ENCODE results near the gene HINT2.

HINT2 gene

GRCh38 chr9:35828716-35829083 lies 13.9 kb upstream of the HINT2 start, which contains the start of gene FAM221B:
TSS of gene FAM221B (minus strand) at chr9:35828732. CDS start at chr9:35826161, 2,571 bp downstream.
- Histone ChIP-seq H3K4me3 (peak within 1 kb of the TSS; percentile 60 to 83 (median 70)), H3K27ac (peak within 1 kb of the TSS in 10 of 11 experiments; percentile 69 to 87 (median 76); a peak in 20 of 22 replicates), H3K9ac (peak within 1 kb of the TSS; percentile 77 to 88 (median 83); a peak in 21 of 22 replicates), H3K4me2 (peak within 1 kb of the TSS; percentile 97 to 99 (median 99)), H3K27me3 (peaks cover 0 to 11% (median 0%) of the 10 kb centered on the region in 11 experiments; a peak in 2 of 22 replicates), H3K4me1 (peaks cover 20 to 63% (median 44%) of the 10 kb centered on the region in 10 experiments), H4K20me1 (peaks cover 0 to 4% (median 0%) of the 10 kb centered on the region in 11 experiments; a peak in 2 of 22 replicates), H3K36me3 (no peaks in the 10 kb centered on the region), H3K9me3 (replicated peaks in 1 of 11) (no peaks in the 10 kb centered on the region)
- TF ChIP-seq Cebpa-rat (IDR thresholded peaks at IDR 0.05): no peak

GRCh38 chr9:35827486-35827885 lies 12.6 kb upstream of the HINT2 start:
- Histone ChIP-seq H3K36me3 (no peaks in the 10 kb centered on the region), H3K27me3 (peaks cover 0 to 5% (median 0%) of the 10 kb centered on the region in 11 experiments; a peak in 2 of 22 replicates), H3K4me3 (no peak overlapping the region), H3K9me3 (replicated peaks in 1 of 11) (no peaks in the 10 kb centered on the region), H4K20me1 (no peaks in the 10 kb centered on the region), H3K27ac (no peak overlapping the region), H3K4me1 (peaks cover 9 to 51% (median 32%) of the 10 kb centered on the region in 10 experiments; a peak in 19 of 20 replicates), H3K9ac (no peak overlapping the region), H3K4me2 (no peak overlapping the region)
- no peak for TF ChIP-seq Cebpa-rat (IDR thresholded peaks at IDR 0.05)

GRCh38 chr9:35826071-35826701 lies 11.3 kb upstream of the HINT2 start:
- H3K4me1 ChIP-seq: peaks cover 9 to 38% (median 28%) of the 10 kb centered on the region in 10 experiments; a peak in 19 of 20 replicates

GRCh38 chr9:35822926-35823325 lies 8.1 kb upstream of the HINT2 start:
- Histone ChIP-seq H3K9me3 (replicated peaks in 1 of 11) (no peaks in the 10 kb centered on the region), H3K27ac (no peak overlapping the region), H3K4me1 (peaks cover 0 to 14% (median 3%) of the 10 kb centered on the region in 10 experiments; a peak in 5 of 20 replicates), H3K36me3 (no peaks in the 10 kb centered on the region), H3K4me2 (no peak overlapping the region), H3K9ac (no peak overlapping the region), H3K4me3 (no peak overlapping the region), H3K27me3 (no peaks in the 10 kb centered on the region), H4K20me1 (no peaks in the 10 kb centered on the region)
- no peak for TF ChIP-seq Cebpa-rat (IDR thresholded peaks at IDR 0.05)

More at GRCh38 chr9:35826071-35826701, 11.3 kb upstream of the HINT2 start:
- TF ChIP-seq Cebpa-rat (IDR thresholded peaks at IDR 0.05): no peak
- Histone ChIP-seq H3K27me3 (no peaks in the 10 kb centered on the region), H3K36me3 (no peaks in the 10 kb centered on the region), H3K9ac (no peak overlapping the region; a peak in 1 of 22 replicates), H3K4me3 (no peak overlapping the region), H3K4me2 (peak overlapping the region in 8 of 11 experiments; percentile 0 to 76 (median 24); a peak in 9 of 22 replicates), H4K20me1 (no peaks in the 10 kb centered on the region), H3K27ac (no peak overlapping the region), H3K9me3 (replicated peaks in 1 of 11) (no peaks in the 10 kb centered on the region)

- no peaks in the 10 kb centered on the region for H3K36me3 ChIP-seq
- H4K20me1 ChIP-seq: no peaks in the 10 kb centered on the region
- H3K4me3 ChIP-seq: no peak overlapping the region
- no peak overlapping the region for H3K9ac ChIP-seq
- H3K27me3 ChIP-seq: no peaks in the 10 kb centered on the region
- no peak overlapping the region for H3K27ac ChIP-seq
- no peak overlapping the region for H3K4me2 ChIP-seq
- no peak for TF ChIP-seq Cebpa-rat (IDR thresholded peaks at IDR 0.05)
- no peaks in the 10 kb centered on the region for H3K9me3 ChIP-seq (replicated peaks in 1 of 11)
- peaks cover 0 to 12% (median 3%) of the 10 kb centered on the region in 10 experiments; a peak in 5 of 20 replicates for H3K4me1 ChIP-seq
These were observed 5.2 kb upstream of the HINT2 start for GRCh38 chr9:35820076-35820475.

- H3K9me3 ChIP-seq (replicated peaks in 1 of 11): no peaks in the 10 kb centered on the region
- H3K4me1 ChIP-seq: peaks cover 10 to 23% (median 14%) of the 10 kb centered on the region in 10 experiments
- no peaks in the 10 kb centered on the region for H3K27me3 ChIP-seq
- no peak for TF ChIP-seq Cebpa-rat (IDR thresholded peaks at IDR 0.05)
- H3K27ac ChIP-seq: no peak overlapping the region
- H3K36me3 ChIP-seq: no peaks in the 10 kb centered on the region
- H3K4me2 ChIP-seq: no peak overlapping the region
- H3K9ac ChIP-seq: no peak overlapping the region
- H4K20me1 ChIP-seq: no peaks in the 10 kb centered on the region
- no peak overlapping the region for H3K4me3 ChIP-seq
These were observed 3.5 kb upstream of the HINT2 start for GRCh38 chr9:35818341-35818740.

GRCh38 chr9:35816708-35817107 lies 1.9 kb upstream of the HINT2 start:
- H3K4me2 ChIP-seq: no peak overlapping the region

GRCh38 chr9:35814106-35814840 lies 569 bp downstream of the HINT2 start:
- peak overlapping the region; percentile 72 to 96 (median 88) for H3K4me2 ChIP-seq
- H3K9ac ChIP-seq: peak overlapping the region; percentile 78 to 91 (median 88)
- peak overlapping the region; percentile 71 to 90 (median 76) for H3K4me3 ChIP-seq
- H3K4me1 ChIP-seq: peaks cover 27 to 43% (median 34%) of the 10 kb centered on the region in 10 experiments
- H3K9me3 ChIP-seq (replicated peaks in 1 of 11): no peaks in the 10 kb centered on the region
- H3K27me3 ChIP-seq: no peaks in the 10 kb centered on the region
- H4K20me1 ChIP-seq: no peaks in the 10 kb centered on the region
- TF ChIP-seq Cebpa-rat (IDR thresholded peaks at IDR 0.05): no peak
- H3K36me3 ChIP-seq: no peaks in the 10 kb centered on the region; a peak in 1 of 22 replicates
- H3K27ac ChIP-seq: peak overlapping the region; percentile 53 to 93 (median 88); a peak in 21 of 22 replicates

More at GRCh38 chr9:35816708-35817107, 1.9 kb upstream of the HINT2 start:
- Histone ChIP-seq H3K9me3 (replicated peaks in 1 of 11) (no peaks in the 10 kb centered on the region), H3K36me3 (no peaks in the 10 kb centered on the region), H4K20me1 (no peaks in the 10 kb centered on the region), H3K27ac (no peak overlapping the region), H3K4me3 (no peak overlapping the region), H3K9ac (no peak overlapping the region), H3K27me3 (no peaks in the 10 kb centered on the region), H3K4me1 (peaks cover 22 to 35% (median 27%) of the 10 kb centered on the region in 10 experiments)
- TF ChIP-seq Cebpa-rat (IDR thresholded peaks at IDR 0.05): no peak

Measured in BLaER1 treated with 17β-estradiol and CSF1 and Interleukin-3, amounts not matched to agents 10 nM and 100 nM (cell line).